ENCODE data around the gene SLK.

Gene SLK

GRCh38 chr10:104038958-104039752, 72.2 kb downstream of the SLK start:
- no peak for TF ChIP-seq CTCF (IDR thresholded peaks at IDR 0.05; ENCODE audit: insufficient read depth, low read depth, low read length, missing control alignments)
- no peak for DNase-seq (ENCODE audit: low read depth)
- H3K4me3 ChIP-seq (ENCODE audit: low read depth, low read length), result no peak overlapping the region

- no peak for TF ChIP-seq CTCF (IDR thresholded peaks at IDR 0.05; ENCODE audit: insufficient read depth, low read depth, low read length, missing control alignments)
- DNase-seq (ENCODE audit: low read depth), result no peak
- no peak overlapping the region for H3K4me3 ChIP-seq (ENCODE audit: low read depth, low read length)
Observed at GRCh38 chr10:104040382-104040781, 73.4 kb downstream of the SLK start.

GRCh38 chr10:104040862-104041789, 74.2 kb downstream of the SLK start:
- TF ChIP-seq CTCF (IDR thresholded peaks at IDR 0.05; ENCODE audit: insufficient read depth, low read depth, low read length, missing control alignments), result no peak
- DNase-seq (ENCODE audit: low read depth), result no peak
- no peak overlapping the region for H3K4me3 ChIP-seq (ENCODE audit: low read depth, low read length)

GRCh38 chr10:104041891-104042535, 75.1 kb downstream of the SLK start:
- no peak for TF ChIP-seq CTCF (IDR thresholded peaks at IDR 0.05; ENCODE audit: insufficient read depth, low read depth, low read length, missing control alignments)
- H3K4me3 ChIP-seq (ENCODE audit: low read depth, low read length), result no peak overlapping the region
- no peak for DNase-seq (ENCODE audit: low read depth)

- no peak for TF ChIP-seq CTCF (IDR thresholded peaks at IDR 0.05; ENCODE audit: insufficient read depth, low read depth, low read length, missing control alignments)
- no peak for DNase-seq (ENCODE audit: low read depth)
- H3K4me3 ChIP-seq (ENCODE audit: low read depth, low read length), result no peak overlapping the region
Observed at GRCh38 chr10:104043185-104043830, 76.4 kb downstream of the SLK start.

- DNase-seq (ENCODE audit: low read depth), result no peak
- no peak for TF ChIP-seq CTCF (IDR thresholded peaks at IDR 0.05; ENCODE audit: insufficient read depth, low read depth, low read length, missing control alignments)
- H3K4me3 ChIP-seq (ENCODE audit: low read depth, low read length), result no peak overlapping the region
Observed at GRCh38 chr10:104043854-104044253, 76.9 kb downstream of the SLK start.

Data from GM12865 (cell line).